ENCODE results near the gene STK31.

STK31 gene

DNA sequence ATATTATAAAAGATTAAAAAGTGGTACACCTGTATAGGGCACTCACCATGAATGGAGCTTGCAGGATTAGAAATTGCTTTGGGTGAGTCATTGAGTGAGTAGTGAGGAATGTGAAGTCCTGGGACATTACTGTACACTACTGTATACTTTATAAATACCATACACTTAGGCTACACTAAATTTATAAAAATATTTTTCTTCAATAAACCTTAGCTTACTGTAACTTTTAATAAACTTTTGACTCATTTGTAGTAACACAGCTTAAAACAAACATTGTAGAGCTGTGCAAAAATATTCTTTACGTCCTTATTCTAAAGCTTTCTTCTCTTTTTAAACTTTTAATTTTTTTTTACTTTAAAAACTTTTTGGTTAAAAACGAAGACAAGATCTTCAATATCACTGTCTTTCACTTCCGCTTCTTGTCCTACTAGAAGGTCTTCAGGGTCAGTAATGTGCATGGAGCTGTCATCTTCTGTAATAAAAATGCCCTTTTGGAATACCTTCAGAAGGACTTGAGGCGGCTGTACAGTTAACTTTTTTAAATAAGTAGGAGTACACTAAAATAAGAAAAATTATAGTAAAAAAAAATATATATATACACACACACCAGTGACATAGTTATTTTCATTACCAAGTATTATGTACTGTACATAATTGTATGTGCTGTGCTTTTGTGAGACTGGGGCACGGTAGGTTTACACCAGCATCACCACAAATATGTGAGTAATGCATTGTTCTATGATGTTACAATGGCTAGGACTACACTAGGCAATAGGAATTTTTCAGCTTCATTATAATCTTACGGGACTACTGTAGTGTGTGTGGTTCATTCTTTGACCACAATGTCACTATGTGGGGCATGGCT lies 3.5 kb downstream of the STK31 start (continued):
- TF ChIP-seq YY2 (tag by site-specific recombination; IDR thresholded peaks at IDR 0.05) (no peak), ZNF623 (tag by site-specific recombination; IDR thresholded peaks at IDR 0.05) (no peak)
- TF ChIP-seq, protein P1, sequence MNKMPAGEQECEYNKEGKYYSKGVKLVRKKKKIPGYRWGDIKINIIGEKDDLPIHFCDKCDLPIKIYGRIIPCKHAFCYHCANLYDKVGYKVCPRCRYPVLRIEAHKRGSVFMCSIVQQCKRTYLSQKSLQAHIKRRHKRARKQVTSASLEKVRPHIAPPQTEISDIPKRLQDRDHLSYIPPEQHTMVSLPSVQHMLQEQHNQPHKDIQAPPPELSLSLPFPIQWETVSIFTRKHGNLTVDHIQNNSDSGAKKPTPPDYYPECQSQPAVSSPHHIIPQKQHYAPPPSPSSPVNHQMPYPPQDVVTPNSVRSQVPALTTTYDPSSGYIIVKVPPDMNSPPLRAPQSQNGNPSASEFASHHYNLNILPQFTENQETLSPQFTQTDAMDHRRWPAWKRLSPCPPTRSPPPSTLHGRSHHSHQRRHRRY (tag by site-specific recombination; IDR thresholded peaks at IDR 0.05) = no peak

DNA sequence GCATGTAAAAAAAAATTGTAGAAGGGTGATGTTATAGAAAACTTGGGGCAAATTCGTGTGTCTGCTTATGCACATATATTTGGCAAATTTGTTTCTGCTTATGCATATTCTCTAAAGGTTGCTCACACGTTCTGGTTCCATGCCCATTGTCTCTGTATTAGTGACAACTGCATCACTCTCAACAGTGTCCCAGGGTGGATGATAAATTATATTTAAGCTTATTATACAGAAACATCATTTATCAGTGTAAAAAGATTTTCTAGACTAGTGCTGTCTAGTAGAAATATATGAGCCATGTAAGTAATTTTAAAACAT lies 4.1 kb downstream of the STK31 start:
- Histone ChIP-seq H3K36me3 (ENCODE audit: control insufficient read depth in 2 of 2, insufficient read depth in 1 of 2, low read length in 2 of 2) (no peaks in the 10 kb centered on the region), H3K27ac (ENCODE audit: extremely low read depth, low read depth, low read length) (no peak overlapping the region), H3K4me1 (ENCODE audit: control insufficient read depth, insufficient read depth, low read length) (no peaks in the 10 kb centered on the region), H3K9me3 (ENCODE audit: control insufficient read depth, insufficient read depth, low read depth, low read length) (no peaks in the 10 kb centered on the region), H3K4me3 (ENCODE audit: low read depth, low read length) (no peak overlapping the region)
- ChIA-PET CTCF (interaction anchor here (0.7 to 6.8 kb wide), 10 partner anchors 16 to 452 kb away, joined by 3 to 67 read pairs (median 6); no protein-coding TSS in a partner anchor), POLR2A (interaction anchor here (0.6 to 1.5 kb wide), 3 partner anchors 143 to 409 kb away, joined by 3 read pairs; no protein-coding TSS in a partner anchor)
- TF ChIP-seq ZNF157 (tag by site-specific recombination; IDR thresholded peaks at IDR 0.05) (no peak), ZNF777 (tag by site-specific recombination; IDR thresholded peaks at IDR 0.05; ENCODE audit: borderline replicate concordance) (no peak), BCL11B (tag by site-specific recombination; IDR thresholded peaks at IDR 0.05; ENCODE audit: low read depth) (no peak), REPIN1 (tag by site-specific recombination; IDR thresholded peaks at IDR 0.05; ENCODE audit: low read depth) (no peak), KLF8 (tag by site-specific recombination; IDR thresholded peaks at IDR 0.05) (no peak), ZNF391 (tag by site-specific recombination; IDR thresholded peaks at IDR 0.05; ENCODE audit: borderline replicate concordance, low read depth) (no peak), ZNF791 (tag by site-specific recombination; IDR thresholded peaks at IDR 0.05) (no peak), BCL11A (tag by site-specific recombination; IDR thresholded peaks at IDR 0.05; ENCODE audit: low read depth) (no peak), SETDB1 (IDR thresholded peaks at IDR 0.05; ENCODE audit: insufficient read length, low read length) (no peak), YY1 (tag by site-specific recombination; IDR thresholded peaks at IDR 0.05) (no peak), SP3 (tag by site-specific recombination; IDR thresholded peaks at IDR 0.05) (no peak), ZNF621 (tag by site-specific recombination; IDR thresholded peaks at IDR 0.05) (no peak)
- TF ChIP-seq, protein P2, sequence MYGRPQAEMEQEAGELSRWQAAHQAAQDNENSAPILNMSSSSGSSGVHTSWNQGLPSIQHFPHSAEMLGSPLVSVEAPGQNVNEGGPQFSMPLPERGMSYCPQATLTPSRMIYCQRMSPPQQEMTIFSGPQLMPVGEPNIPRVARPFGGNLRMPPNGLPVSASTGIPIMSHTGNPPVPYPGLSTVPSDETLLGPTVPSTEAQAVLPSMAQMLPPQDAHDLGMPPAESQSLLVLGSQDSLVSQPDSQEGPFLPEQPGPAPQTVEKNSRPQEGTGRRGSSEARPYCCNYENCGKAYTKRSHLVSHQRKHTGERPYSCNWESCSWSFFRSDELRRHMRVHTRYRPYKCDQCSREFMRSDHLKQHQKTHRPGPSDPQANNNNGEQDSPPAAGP (tag by site-specific recombination; IDR thresholded peaks at IDR 0.05) = no peak
- TF ChIP-seq, protein P3, sequence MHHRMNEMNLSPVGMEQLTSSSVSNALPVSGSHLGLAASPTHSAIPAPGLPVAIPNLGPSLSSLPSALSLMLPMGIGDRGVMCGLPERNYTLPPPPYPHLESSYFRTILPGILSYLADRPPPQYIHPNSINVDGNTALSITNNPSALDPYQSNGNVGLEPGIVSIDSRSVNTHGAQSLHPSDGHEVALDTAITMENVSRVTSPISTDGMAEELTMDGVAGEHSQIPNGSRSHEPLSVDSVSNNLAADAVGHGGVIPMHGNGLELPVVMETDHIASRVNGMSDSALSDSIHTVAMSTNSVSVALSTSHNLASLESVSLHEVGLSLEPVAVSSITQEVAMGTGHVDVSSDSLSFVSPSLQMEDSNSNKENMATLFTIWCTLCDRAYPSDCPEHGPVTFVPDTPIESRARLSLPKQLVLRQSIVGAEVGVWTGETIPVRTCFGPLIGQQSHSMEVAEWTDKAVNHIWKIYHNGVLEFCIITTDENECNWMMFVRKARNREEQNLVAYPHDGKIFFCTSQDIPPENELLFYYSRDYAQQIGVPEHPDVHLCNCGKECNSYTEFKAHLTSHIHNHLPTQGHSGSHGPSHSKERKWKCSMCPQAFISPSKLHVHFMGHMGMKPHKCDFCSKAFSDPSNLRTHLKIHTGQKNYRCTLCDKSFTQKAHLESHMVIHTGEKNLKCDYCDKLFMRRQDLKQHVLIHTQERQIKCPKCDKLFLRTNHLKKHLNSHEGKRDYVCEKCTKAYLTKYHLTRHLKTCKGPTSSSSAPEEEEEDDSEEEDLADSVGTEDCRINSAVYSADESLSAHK (tag by site-specific recombination; IDR thresholded peaks at IDR 0.05) = no peak
- TF ChIP-seq, protein P4, sequence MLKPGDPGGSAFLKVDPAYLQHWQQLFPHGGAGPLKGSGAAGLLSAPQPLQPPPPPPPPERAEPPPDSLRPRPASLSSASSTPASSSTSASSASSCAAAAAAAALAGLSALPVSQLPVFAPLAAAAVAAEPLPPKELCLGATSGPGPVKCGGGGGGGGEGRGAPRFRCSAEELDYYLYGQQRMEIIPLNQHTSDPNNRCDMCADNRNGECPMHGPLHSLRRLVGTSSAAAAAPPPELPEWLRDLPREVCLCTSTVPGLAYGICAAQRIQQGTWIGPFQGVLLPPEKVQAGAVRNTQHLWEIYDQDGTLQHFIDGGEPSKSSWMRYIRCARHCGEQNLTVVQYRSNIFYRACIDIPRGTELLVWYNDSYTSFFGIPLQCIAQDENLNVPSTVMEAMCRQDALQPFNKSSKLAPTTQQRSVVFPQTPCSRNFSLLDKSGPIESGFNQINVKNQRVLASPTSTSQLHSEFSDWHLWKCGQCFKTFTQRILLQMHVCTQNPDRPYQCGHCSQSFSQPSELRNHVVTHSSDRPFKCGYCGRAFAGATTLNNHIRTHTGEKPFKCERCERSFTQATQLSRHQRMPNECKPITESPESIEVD (tag by site-specific recombination; IDR thresholded peaks at IDR 0.05) = no peak
- TF ChIP-seq, protein P5, sequence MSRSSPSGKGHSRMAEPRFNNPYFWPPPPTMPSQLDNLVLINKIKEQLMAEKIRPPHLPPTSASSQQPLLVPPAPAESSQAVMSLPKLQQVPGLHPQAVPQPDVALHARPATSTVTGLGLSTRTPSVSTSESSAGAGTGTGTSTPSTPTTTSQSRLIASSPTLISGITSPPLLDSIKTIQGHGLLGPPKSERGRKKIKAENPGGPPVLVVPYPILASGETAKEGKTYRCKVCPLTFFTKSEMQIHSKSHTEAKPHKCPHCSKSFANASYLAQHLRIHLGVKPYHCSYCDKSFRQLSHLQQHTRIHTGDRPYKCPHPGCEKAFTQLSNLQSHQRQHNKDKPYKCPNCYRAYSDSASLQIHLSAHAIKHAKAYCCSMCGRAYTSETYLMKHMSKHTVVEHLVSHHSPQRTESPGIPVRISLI (tag by site-specific recombination; IDR thresholded peaks at IDR 0.05) = no peak

Measured in HEK293 (cell line).